ENCODE results near the gene INSR. TPM values are rescaled to one million over a fixed set of nuclear protein-coding genes. Genes with fewer than 3 reads are reported as not detected.

Gene INSR
- total and polyA plus RNA-seq, 2 donors (not counting 3 experiments of a cell fraction or from before 2014, with no cell fraction given), result 4.9 to 19.5 TPM

- Histone ChIP-seq H3K27ac (ENCODE audit: insufficient read depth, low read depth, low read length) (no peak overlapping the region), H3K9me1 (replicated peaks; ENCODE audit: control insufficient read depth, extremely low read depth, insufficient read depth, low read length) (no peaks in the 10 kb centered on the region), H3K79me2 (ENCODE audit: control insufficient read depth, insufficient read depth, low read length) (no peaks in the 10 kb centered on the region), H3K9ac (replicated peaks; ENCODE audit: extremely low read depth, insufficient read depth, low read length) (no peak overlapping the region), H3K4me1 (ENCODE audit: control insufficient read depth, extremely low read depth, insufficient read depth, low read length) (peaks cover 3% of the 10 kb centered on the region), H3K27me3 (ENCODE audit: control insufficient read depth in 2 of 2, insufficient read depth in 2 of 2, low read length in 2 of 2) (no peaks in the 10 kb centered on the region), H3K36me3 (ENCODE audit: control insufficient read depth in 2 of 2, extremely low read depth in 1 of 2, insufficient read depth in 2 of 2, low read length in 2 of 2) (no peaks in the 10 kb centered on the region), H3K4me2 (ENCODE audit: insufficient read depth, low read length) (no peak overlapping the region), H2AFZ (ENCODE audit: low read depth, low read length) (no peak overlapping the region), H3K4me3 (replicated peaks in 1 of 3; ENCODE audit: insufficient read depth in 1 of 3, low read depth in 1 of 3, low read length in 3 of 3) (no peak overlapping the region), H4K20me1 (replicated peaks; ENCODE audit: control insufficient read depth, extremely low read depth, insufficient read depth, low read length) (no peaks in the 10 kb centered on the region), H3K9me3 (replicated peaks; ENCODE audit: control insufficient read depth, insufficient read depth, low read length) (no peaks in the 10 kb centered on the region)
- BruUV-seq (replicated peaks), result no TSS peak
- no peak for DNase-seq (ENCODE audit: low read depth, low spot score)
- FAIRE-seq, result no peak
- ChIA-PET POLR2A (no interaction called here), CTCF (no interaction called here)
- dilution Hi-C loops (cut with MboI; ENCODE audit: extremely low pct_ligation_motif_present, low sequenced_read_pairs), result no loop called here
- no peak for TF ChIP-seq GATA2 (IDR thresholded peaks at IDR 0.05; ENCODE audit: insufficient read depth, insufficient read length, low read depth, low read length)
- TF ChIP-seq MYC (IDR thresholded peaks at IDR 0.05; ENCODE audit: low read depth, low read length), result no peak
- TF ChIP-seq POLR2AphosphoS5 (IDR thresholded peaks at IDR 0.05; ENCODE audit: insufficient read depth, low read depth, low read length), result no peak
- TF ChIP-seq FOS (IDR thresholded peaks at IDR 0.05; ENCODE audit: borderline replicate concordance, insufficient read depth, low read length), result no peak
- TF ChIP-seq JUN (IDR thresholded peaks at IDR 0.05; ENCODE audit: borderline replicate concordance, insufficient read depth, insufficient read length, low read depth), result no peak
- TF ChIP-seq, protein P1, sequence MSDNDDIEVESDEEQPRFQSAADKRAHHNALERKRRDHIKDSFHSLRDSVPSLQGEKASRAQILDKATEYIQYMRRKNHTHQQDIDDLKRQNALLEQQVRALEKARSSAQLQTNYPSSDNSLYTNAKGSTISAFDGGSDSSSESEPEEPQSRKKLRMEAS (IDR thresholded peaks at IDR 0.05; ENCODE audit: insufficient read depth, insufficient read length), result no peak
- no peak for TF ChIP-seq EZH2 (IDR thresholded peaks at IDR 0.05; ENCODE audit: borderline replicate concordance, low read depth, low read length, severe bottlenecking)
- TF ChIP-seq, protein P2, sequence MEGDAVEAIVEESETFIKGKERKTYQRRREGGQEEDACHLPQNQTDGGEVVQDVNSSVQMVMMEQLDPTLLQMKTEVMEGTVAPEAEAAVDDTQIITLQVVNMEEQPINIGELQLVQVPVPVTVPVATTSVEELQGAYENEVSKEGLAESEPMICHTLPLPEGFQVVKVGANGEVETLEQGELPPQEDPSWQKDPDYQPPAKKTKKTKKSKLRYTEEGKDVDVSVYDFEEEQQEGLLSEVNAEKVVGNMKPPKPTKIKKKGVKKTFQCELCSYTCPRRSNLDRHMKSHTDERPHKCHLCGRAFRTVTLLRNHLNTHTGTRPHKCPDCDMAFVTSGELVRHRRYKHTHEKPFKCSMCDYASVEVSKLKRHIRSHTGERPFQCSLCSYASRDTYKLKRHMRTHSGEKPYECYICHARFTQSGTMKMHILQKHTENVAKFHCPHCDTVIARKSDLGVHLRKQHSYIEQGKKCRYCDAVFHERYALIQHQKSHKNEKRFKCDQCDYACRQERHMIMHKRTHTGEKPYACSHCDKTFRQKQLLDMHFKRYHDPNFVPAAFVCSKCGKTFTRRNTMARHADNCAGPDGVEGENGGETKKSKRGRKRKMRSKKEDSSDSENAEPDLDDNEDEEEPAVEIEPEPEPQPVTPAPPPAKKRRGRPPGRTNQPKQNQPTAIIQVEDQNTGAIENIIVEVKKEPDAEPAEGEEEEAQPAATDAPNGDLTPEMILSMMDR (IDR thresholded peaks at IDR 0.05; ENCODE audit: extremely low read depth in 1 of 2, insufficient read depth in 1 of 2, low read depth in 1 of 2, low read length in 2 of 2), result no peak
- no peak for TF ChIP-seq POLR2A (IDR thresholded peaks at IDR 0.05; ENCODE audit: low read depth, low read length)
- intact Hi-C loops (cut with micrococcal nuclease), result no loop called here
Observed at GRCh38 chr19:7262470-7262869, 31.7 kb downstream of the INSR start.

All from endothelial cell of umbilical vein (primary cell).